ENCODE results near the gene ST7. TPM values are rescaled to one million over a fixed set of nuclear protein-coding genes. Genes with fewer than 3 reads are reported as not detected.

ST7 gene
- total and polyA plus RNA-seq, 2 experiments from 2014 or later: 9.9 to 18.3 TPM

DNA sequence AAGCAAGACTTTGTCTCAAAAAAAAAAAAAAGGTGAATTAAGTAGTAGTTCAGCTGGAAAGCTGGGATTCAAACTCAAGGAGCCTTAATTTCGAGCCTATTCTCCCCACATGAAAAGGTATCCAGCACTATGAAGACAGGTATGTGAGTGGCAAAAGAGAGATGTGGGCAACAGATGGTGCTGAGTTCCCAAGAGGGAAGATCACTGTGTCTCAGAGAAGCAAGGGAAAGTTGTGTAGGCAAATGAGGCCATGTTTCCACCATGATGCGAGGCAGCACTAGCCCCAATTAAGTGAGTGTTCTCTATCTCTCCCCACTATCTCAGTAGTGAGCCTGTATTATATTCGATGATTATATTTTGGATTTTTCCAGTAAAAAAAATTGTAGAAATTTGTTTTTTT lies 19.8 kb upstream of the ST7 start:
- Mint-ChIP-seq H3K36me3 (ENCODE audit: low read depth) (no peaks in the 10 kb centered on the region), H3K4me3 (no peak overlapping the region), H3K27me3 (ENCODE audit: insufficient read depth, low read depth, poor library complexity) (peaks cover 3% of the 10 kb centered on the region), H3K27ac (no peak overlapping the region), H3K9me3 (no peaks in the 10 kb centered on the region; the same call in 2 of the 3 replicates), H3K4me1 (peaks cover 7% of the 10 kb centered on the region)
- Histone ChIP-seq H3K79me2 (replicated peaks; ENCODE audit: insufficient read depth) (no peaks in the 10 kb centered on the region), H3K27ac (ENCODE audit: low read depth) (no peak overlapping the region), H3K4me1 (ENCODE audit: insufficient read depth) (peaks cover 6% of the 10 kb centered on the region; the same call in 1 of the 2 replicates), H2AFZ (no peak overlapping the region), H3K4me2 (no peak overlapping the region), H4K20me1 (replicated peaks; ENCODE audit: insufficient read depth) (no peaks in the 10 kb centered on the region), H3K36me3 (ENCODE audit: insufficient read depth) (no peaks in the 10 kb centered on the region), H3F3A (replicated peaks; ENCODE audit: low read depth) (no peaks in the 10 kb centered on the region), H3K4me3 (no peak overlapping the region), H3K27me3 (ENCODE audit: insufficient read depth) (no peaks in the 10 kb centered on the region), H3K9me2 (ENCODE audit: insufficient read depth) (no peaks in the 10 kb centered on the region)
- no peak for TF ChIP-seq JUNB (IDR thresholded peaks at IDR 0.05; ENCODE audit: unreplicated experiment)
- TF ChIP-seq, protein P1, sequence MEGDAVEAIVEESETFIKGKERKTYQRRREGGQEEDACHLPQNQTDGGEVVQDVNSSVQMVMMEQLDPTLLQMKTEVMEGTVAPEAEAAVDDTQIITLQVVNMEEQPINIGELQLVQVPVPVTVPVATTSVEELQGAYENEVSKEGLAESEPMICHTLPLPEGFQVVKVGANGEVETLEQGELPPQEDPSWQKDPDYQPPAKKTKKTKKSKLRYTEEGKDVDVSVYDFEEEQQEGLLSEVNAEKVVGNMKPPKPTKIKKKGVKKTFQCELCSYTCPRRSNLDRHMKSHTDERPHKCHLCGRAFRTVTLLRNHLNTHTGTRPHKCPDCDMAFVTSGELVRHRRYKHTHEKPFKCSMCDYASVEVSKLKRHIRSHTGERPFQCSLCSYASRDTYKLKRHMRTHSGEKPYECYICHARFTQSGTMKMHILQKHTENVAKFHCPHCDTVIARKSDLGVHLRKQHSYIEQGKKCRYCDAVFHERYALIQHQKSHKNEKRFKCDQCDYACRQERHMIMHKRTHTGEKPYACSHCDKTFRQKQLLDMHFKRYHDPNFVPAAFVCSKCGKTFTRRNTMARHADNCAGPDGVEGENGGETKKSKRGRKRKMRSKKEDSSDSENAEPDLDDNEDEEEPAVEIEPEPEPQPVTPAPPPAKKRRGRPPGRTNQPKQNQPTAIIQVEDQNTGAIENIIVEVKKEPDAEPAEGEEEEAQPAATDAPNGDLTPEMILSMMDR (conservative IDR thresholded peaks at IDR 0.05; ENCODE audit: low read depth in 2 of 2): no peak
- no peak for TF ChIP-seq ZNF114 (CRISPR knock-in tag; IDR thresholded peaks at IDR 0.05)
- TF ChIP-seq NANOG (IDR thresholded peaks at IDR 0.05; ENCODE audit: borderline replicate concordance): no peak
- TF ChIP-seq POLR2AphosphoS5 (IDR thresholded peaks at IDR 0.05; ENCODE audit: low read depth): no peak
- TF ChIP-seq, protein P2, sequence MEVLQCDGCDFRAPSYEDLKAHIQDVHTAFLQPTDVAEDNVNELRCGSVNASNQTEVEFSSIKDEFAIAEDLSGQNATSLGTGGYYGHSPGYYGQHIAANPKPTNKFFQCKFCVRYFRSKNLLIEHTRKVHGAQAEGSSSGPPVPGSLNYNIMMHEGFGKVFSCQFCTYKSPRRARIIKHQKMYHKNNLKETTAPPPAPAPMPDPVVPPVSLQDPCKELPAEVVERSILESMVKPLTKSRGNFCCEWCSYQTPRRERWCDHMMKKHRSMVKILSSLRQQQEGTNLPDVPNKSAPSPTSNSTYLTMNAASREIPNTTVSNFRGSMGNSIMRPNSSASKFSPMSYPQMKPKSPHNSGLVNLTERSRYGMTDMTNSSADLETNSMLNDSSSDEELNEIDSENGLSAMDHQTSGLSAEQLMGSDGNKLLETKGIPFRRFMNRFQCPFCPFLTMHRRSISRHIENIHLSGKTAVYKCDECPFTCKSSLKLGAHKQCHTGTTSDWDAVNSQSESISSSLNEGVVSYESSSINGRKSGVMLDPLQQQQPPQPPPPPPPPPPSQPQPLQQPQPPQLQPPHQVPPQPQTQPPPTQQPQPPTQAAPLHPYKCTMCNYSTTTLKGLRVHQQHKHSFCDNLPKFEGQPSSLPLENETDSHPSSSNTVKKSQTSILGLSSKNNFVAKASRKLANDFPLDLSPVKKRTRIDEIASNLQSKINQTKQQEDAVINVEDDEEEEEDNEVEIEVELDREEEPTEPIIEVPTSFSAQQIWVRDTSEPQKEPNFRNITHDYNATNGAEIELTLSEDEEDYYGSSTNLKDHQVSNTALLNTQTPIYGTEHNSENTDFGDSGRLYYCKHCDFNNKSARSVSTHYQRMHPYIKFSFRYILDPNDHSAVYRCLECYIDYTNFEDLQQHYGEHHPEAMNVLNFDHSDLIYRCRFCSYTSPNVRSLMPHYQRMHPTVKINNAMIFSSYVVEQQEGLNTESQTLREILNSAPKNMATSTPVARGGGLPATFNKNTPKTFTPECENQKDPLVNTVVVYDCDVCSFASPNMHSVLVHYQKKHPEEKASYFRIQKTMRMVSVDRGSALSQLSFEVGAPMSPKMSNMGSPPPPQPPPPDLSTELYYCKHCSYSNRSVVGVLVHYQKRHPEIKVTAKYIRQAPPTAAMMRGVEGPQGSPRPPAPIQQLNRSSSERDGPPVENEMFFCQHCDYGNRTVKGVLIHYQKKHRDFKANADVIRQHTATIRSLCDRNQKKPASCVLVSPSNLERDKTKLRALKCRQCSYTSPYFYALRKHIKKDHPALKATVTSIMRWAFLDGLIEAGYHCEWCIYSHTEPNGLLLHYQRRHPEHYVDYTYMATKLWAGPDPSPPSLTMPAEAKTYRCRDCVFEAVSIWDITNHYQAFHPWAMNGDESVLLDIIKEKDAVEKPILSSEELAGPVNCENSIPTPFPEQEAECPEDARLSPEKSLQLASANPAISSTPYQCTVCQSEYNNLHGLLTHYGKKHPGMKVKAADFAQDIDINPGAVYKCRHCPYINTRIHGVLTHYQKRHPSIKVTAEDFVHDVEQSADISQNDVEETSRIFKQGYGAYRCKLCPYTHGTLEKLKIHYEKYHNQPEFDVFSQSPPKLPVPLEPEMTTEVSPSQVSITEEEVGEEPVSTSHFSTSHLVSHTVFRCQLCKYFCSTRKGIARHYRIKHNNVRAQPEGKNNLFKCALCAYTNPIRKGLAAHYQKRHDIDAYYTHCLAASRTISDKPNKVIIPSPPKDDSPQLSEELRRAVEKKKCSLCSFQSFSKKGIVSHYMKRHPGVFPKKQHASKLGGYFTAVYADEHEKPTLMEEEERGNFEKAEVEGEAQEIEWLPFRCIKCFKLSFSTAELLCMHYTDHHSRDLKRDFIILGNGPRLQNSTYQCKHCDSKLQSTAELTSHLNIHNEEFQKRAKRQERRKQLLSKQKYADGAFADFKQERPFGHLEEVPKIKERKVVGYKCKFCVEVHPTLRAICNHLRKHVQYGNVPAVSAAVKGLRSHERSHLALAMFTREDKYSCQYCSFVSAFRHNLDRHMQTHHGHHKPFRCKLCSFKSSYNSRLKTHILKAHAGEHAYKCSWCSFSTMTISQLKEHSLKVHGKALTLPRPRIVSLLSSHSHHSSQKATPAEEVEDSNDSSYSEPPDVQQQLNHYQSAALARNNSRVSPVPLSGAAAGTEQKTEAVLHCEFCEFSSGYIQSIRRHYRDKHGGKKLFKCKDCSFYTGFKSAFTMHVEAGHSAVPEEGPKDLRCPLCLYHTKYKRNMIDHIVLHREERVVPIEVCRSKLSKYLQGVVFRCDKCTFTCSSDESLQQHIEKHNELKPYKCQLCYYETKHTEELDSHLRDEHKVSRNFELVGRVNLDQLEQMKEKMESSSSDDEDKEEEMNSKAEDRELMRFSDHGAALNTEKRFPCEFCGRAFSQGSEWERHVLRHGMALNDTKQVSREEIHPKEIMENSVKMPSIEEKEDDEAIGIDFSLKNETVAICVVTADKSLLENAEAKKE (CRISPR knock-in tag; IDR thresholded peaks at IDR 0.05): no peak
- TF ChIP-seq EZH2 (IDR thresholded peaks at IDR 0.05; ENCODE audit: low read depth, unreplicated experiment): no peak
- TF ChIP-seq, protein P3, sequence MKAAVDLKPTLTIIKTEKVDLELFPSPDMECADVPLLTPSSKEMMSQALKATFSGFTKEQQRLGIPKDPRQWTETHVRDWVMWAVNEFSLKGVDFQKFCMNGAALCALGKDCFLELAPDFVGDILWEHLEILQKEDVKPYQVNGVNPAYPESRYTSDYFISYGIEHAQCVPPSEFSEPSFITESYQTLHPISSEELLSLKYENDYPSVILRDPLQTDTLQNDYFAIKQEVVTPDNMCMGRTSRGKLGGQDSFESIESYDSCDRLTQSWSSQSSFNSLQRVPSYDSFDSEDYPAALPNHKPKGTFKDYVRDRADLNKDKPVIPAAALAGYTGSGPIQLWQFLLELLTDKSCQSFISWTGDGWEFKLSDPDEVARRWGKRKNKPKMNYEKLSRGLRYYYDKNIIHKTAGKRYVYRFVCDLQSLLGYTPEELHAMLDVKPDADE (IDR thresholded peaks at IDR 0.05): no peak
- TF ChIP-seq, protein P4, sequence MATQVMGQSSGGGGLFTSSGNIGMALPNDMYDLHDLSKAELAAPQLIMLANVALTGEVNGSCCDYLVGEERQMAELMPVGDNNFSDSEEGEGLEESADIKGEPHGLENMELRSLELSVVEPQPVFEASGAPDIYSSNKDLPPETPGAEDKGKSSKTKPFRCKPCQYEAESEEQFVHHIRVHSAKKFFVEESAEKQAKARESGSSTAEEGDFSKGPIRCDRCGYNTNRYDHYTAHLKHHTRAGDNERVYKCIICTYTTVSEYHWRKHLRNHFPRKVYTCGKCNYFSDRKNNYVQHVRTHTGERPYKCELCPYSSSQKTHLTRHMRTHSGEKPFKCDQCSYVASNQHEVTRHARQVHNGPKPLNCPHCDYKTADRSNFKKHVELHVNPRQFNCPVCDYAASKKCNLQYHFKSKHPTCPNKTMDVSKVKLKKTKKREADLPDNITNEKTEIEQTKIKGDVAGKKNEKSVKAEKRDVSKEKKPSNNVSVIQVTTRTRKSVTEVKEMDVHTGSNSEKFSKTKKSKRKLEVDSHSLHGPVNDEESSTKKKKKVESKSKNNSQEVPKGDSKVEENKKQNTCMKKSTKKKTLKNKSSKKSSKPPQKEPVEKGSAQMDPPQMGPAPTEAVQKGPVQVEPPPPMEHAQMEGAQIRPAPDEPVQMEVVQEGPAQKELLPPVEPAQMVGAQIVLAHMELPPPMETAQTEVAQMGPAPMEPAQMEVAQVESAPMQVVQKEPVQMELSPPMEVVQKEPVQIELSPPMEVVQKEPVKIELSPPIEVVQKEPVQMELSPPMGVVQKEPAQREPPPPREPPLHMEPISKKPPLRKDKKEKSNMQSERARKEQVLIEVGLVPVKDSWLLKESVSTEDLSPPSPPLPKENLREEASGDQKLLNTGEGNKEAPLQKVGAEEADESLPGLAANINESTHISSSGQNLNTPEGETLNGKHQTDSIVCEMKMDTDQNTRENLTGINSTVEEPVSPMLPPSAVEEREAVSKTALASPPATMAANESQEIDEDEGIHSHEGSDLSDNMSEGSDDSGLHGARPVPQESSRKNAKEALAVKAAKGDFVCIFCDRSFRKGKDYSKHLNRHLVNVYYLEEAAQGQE (IDR thresholded peaks at IDR 0.05; ENCODE audit: unreplicated experiment): no peak
- no peak for TF ChIP-seq STAT1 (IDR thresholded peaks at IDR 0.05; ENCODE audit: unreplicated experiment)
- TF ChIP-seq CREB1 (CRISPR knock-in tag; IDR thresholded peaks at IDR 0.05; ENCODE audit: low read depth): no peak
- no peak for TF ChIP-seq EZH2phosphoT487 (IDR thresholded peaks at IDR 0.05; ENCODE audit: unreplicated experiment)
- no peak for TF ChIP-seq ZNF331 (CRISPR knock-in tag; IDR thresholded peaks at IDR 0.05; ENCODE audit: low read depth)
- DNase-seq (ENCODE audit: low spot score): no peak
- ATAC-seq: no peak
